HFFc6 (cell line): ENCODE measurements around the gene ADGRD2. TPM values are rescaled to one million over a fixed set of nuclear protein-coding genes. Genes with fewer than 3 reads are reported as not detected.

Experiments
- DNase-seq: peaks from one replicate; pipeline ENCODE4 v3.0.0-alpha.2; 2018
- H3K27ac Mint-ChIP-seq: 2 replicates; pipeline ENCODE4 v1.8.0; 2020; ENCODE audit warnings: mild to moderate bottlenecking, mixed read lengths
- H3K27me3 Mint-ChIP-seq: 2 replicates; pipeline ENCODE4 v1.8.0; 2021; ENCODE audit warnings: mild to moderate bottlenecking, moderate library complexity, mixed read lengths; ENCODE audit not compliant: insufficient read depth
- H3K36me3 Mint-ChIP-seq: 2 replicates; pipeline ENCODE4 v1.8.0; 2021; ENCODE audit warnings: low read depth, mixed read lengths
- H3K4me1 Mint-ChIP-seq: 2 replicates; pipeline ENCODE4 v1.8.0; 2020; ENCODE audit warnings: low read depth, mixed read lengths
- H3K4me3 Mint-ChIP-seq: 2 replicates; pipeline ENCODE4 v1.8.0; 2020; ENCODE audit warnings: mild to moderate bottlenecking, moderate library complexity, mixed read lengths
- H3K9me3 Mint-ChIP-seq: 2 replicates; pipeline ENCODE4 v1.8.0; 2020; ENCODE audit warnings: mild to moderate bottlenecking, mixed read lengths
- total RNA-seq, 6 experiments: library from RNA; stranded (reverse); fragmentation: NEBNext Ultra II Directional; extraction: Animal tissue kit (Norgen Biotek cat#: 25700); gene quantifications; 2 replicates in 1 of 6; 3 replicates in 5 of 6; pipeline ENCODE4 v1.2.3, GENCODE V29; 2021
- TF ChIP-seq, protein P1 (sequence below): fragments of 200-600 bp; sonication (generic); IDR thresholded peaks from 2 replicates; pipeline ENCODE4 v1.5.0; 2021; ENCODE audit warnings: antibody characterized with exemption, mild to moderate bottlenecking

ADGRD2 gene
- total RNA-seq, 6 experiments from 2014 or later, result not detected

DNA sequence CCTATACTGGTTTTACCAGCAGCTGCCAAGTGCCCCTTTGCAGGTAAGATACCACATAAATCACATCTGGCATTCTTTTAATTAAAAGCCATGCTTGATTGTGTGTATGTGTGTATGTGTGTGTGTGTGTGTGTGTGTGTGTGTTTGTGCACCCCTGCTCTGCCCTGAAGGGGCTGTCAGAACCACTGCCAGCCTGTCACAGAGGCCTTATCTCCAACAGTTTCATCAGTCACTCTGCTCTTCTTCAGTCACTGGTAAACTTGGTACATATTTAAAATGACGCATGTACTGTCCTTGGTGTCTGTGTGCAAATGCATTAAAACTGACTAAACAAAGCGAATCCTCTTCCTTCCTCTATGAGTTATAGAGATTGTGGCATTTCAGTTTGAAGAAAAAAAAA lies 75.9 kb downstream of the ADGRD2 start:
- Mint-ChIP-seq H3K27ac (no peak overlapping the region), H3K36me3 (no peaks in the 10 kb centered on the region), H3K27me3 (peaks cover 13% of the 10 kb centered on the region), H3K4me1 (peaks cover 10% of the 10 kb centered on the region), H3K9me3 (no peaks in the 10 kb centered on the region), H3K4me3 (no peak overlapping the region)
- DNase-seq, result no peak
- TF ChIP-seq, protein P1, sequence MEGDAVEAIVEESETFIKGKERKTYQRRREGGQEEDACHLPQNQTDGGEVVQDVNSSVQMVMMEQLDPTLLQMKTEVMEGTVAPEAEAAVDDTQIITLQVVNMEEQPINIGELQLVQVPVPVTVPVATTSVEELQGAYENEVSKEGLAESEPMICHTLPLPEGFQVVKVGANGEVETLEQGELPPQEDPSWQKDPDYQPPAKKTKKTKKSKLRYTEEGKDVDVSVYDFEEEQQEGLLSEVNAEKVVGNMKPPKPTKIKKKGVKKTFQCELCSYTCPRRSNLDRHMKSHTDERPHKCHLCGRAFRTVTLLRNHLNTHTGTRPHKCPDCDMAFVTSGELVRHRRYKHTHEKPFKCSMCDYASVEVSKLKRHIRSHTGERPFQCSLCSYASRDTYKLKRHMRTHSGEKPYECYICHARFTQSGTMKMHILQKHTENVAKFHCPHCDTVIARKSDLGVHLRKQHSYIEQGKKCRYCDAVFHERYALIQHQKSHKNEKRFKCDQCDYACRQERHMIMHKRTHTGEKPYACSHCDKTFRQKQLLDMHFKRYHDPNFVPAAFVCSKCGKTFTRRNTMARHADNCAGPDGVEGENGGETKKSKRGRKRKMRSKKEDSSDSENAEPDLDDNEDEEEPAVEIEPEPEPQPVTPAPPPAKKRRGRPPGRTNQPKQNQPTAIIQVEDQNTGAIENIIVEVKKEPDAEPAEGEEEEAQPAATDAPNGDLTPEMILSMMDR, result no peak

DNA sequence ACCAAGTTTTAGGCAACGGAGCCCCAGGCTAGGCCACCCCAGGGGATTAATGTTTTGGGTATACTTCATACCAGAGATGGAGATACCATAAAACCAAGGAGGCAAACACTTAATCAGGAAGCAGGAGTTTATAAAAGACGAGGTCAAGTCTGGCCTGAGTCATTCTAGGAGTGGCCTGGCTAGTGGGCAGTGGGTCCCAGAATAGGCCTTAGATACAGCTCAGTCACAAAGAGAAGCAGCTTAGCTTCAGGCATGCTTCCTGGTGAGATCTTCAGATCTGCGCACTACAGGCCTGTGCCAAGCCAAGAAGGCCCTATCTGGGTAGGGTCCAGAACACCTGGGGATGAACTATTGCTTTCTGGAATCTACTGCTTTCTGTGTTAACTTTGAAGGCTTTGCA lies 77.5 kb downstream of the ADGRD2 start:
- Mint-ChIP-seq H3K27ac (peak overlapping the region; percentile 53), H3K36me3 (no peaks in the 10 kb centered on the region), H3K27me3 (peaks cover 4% of the 10 kb centered on the region), H3K4me1 (peaks cover 10% of the 10 kb centered on the region), H3K9me3 (no peaks in the 10 kb centered on the region), H3K4me3 (no peak overlapping the region; the same call in 1 of the 2 replicates)
- peak; percentile 52 for DNase-seq
- TF ChIP-seq, protein P1, result no peak

Other genes starting within 250 kb of the ADGRD2 start
- 10 to 100 TPM; 66.5 to 81.1 (median 71.4) TPM for gene NEK6, start 192.5 kb upstream of the ADGRD2 start, total RNA-seq
- gene PSMB7, start 35.0 kb upstream of the ADGRD2 start, total RNA-seq, result 100 to 1,000 TPM; 220 to 267 (median 263) TPM
- not detected for gene NR5A1, start 56.9 kb downstream of the ADGRD2 start, total RNA-seq